ENCODE data around the gene UGT8. TPM values are rescaled to one million over a fixed set of nuclear protein-coding genes. Genes with fewer than 3 reads are reported as not detected.
"Not testable (repeated sequence)": the region's sequence is repeated elsewhere in the genome, so short reads cannot be mapped to it uniquely, and the experiment has no call there.

The UGT8 gene
- total RNA-seq, 1 experiment from 2014 or later = 23.1 TPM

- TF ChIP-seq CTCF (IDR thresholded peaks at IDR 0.05; ENCODE audit: unreplicated experiment) = no peak
- Mint-ChIP-seq H3K27me3 (ENCODE audit: unreplicated experiment) (no peaks in the 10 kb centered on the region), H3K27ac (ENCODE audit: unreplicated experiment) (no peak overlapping the region), H3K4me3 (ENCODE audit: low read depth, unreplicated experiment) (no peak overlapping the region), H3K9me3 (ENCODE audit: low read depth, unreplicated experiment) (peaks cover 19% of the 10 kb centered on the region), H3K4me1 (ENCODE audit: low read depth, unreplicated experiment) (no peaks in the 10 kb centered on the region), H3K36me3 (ENCODE audit: insufficient read depth, unreplicated experiment) (no peaks in the 10 kb centered on the region)
- no TSS peak for BruUV-seq (replicated peaks)
- CTCF ChIA-PET = interaction anchor here (0.6 kb wide), 1 partner anchor 1080 kb away, joined by 6 read pairs; no protein-coding TSS in a partner anchor
- intact Hi-C loops (cut with micrococcal nuclease; ENCODE audit: unreplicated experiment) = no loop called here
- no peak for DNase-seq
Measured at GRCh38 chr4:114577386-114577785, 21.2 kb upstream of the UGT8 start.

GRCh38 chr4:114582621-114583020 is 16.0 kb upstream of the UGT8 start:
- H3K4me3 Mint-ChIP-seq (ENCODE audit: low read depth, unreplicated experiment) = no peak overlapping the region
- DNase-seq = no peak
- H3K4me1 Mint-ChIP-seq (ENCODE audit: low read depth, unreplicated experiment) = no peaks in the 10 kb centered on the region
- peaks cover 6% of the 10 kb centered on the region for H3K9me3 Mint-ChIP-seq (ENCODE audit: low read depth, unreplicated experiment)
- TF ChIP-seq CTCF (IDR thresholded peaks at IDR 0.05; ENCODE audit: unreplicated experiment) = no peak
- no peak overlapping the region for H3K27ac Mint-ChIP-seq (ENCODE audit: unreplicated experiment)
- BruUV-seq (replicated peaks) = no TSS peak
- H3K36me3 Mint-ChIP-seq (ENCODE audit: insufficient read depth, unreplicated experiment) = no peaks in the 10 kb centered on the region
- CTCF ChIA-PET = no interaction called here
- intact Hi-C loops (cut with micrococcal nuclease; ENCODE audit: unreplicated experiment) = no loop called here
- no peaks in the 10 kb centered on the region for H3K27me3 Mint-ChIP-seq (ENCODE audit: unreplicated experiment)

GRCh38 chr4:114588305-114588704 is 10.3 kb upstream of the UGT8 start:
- no peak for DNase-seq
- Mint-ChIP-seq H3K4me3 (ENCODE audit: low read depth, unreplicated experiment) (no peak overlapping the region), H3K36me3 (ENCODE audit: insufficient read depth, unreplicated experiment) (no peaks in the 10 kb centered on the region), H3K4me1 (ENCODE audit: low read depth, unreplicated experiment) (no peaks in the 10 kb centered on the region), H3K27me3 (ENCODE audit: unreplicated experiment) (no peaks in the 10 kb centered on the region), H3K9me3 (ENCODE audit: low read depth, unreplicated experiment) (no peaks in the 10 kb centered on the region), H3K27ac (ENCODE audit: unreplicated experiment) (no peak overlapping the region)
- CTCF ChIA-PET = interaction anchor here (1.2 kb wide), 1 partner anchor 24 kb away, joined by 3 read pairs; no protein-coding TSS in a partner anchor
- TF ChIP-seq CTCF (IDR thresholded peaks at IDR 0.05; ENCODE audit: unreplicated experiment) = no peak
- intact Hi-C loops (cut with micrococcal nuclease; ENCODE audit: unreplicated experiment) = no loop called here
- BruUV-seq (replicated peaks) = no TSS peak

- H3K27me3 Mint-ChIP-seq (ENCODE audit: unreplicated experiment); H3K9me3 Mint-ChIP-seq (ENCODE audit: low read depth, unreplicated experiment); H3K27ac Mint-ChIP-seq (ENCODE audit: unreplicated experiment); DNase-seq; H3K36me3 Mint-ChIP-seq (ENCODE audit: insufficient read depth, unreplicated experiment); H3K4me3 Mint-ChIP-seq (ENCODE audit: low read depth, unreplicated experiment); H3K4me1 Mint-ChIP-seq (ENCODE audit: low read depth, unreplicated experiment); intact Hi-C loops (cut with micrococcal nuclease; ENCODE audit: unreplicated experiment); BruUV-seq (replicated peaks); CTCF ChIA-PET: not testable (repeated sequence)
Measured at GRCh38 chr4:114590360-114590759, 8.2 kb upstream of the UGT8 start.

GRCh38 chr4:114593526-114593925 is 5.1 kb upstream of the UGT8 start:
- no peaks in the 10 kb centered on the region for H3K9me3 Mint-ChIP-seq (ENCODE audit: low read depth, unreplicated experiment)
- CTCF ChIA-PET = no interaction called here
- H3K27ac Mint-ChIP-seq (ENCODE audit: unreplicated experiment) = no peak overlapping the region
- no peaks in the 10 kb centered on the region for H3K27me3 Mint-ChIP-seq (ENCODE audit: unreplicated experiment)
- DNase-seq = no peak
- no peak for TF ChIP-seq CTCF (IDR thresholded peaks at IDR 0.05; ENCODE audit: unreplicated experiment)
- no peaks in the 10 kb centered on the region for H3K4me1 Mint-ChIP-seq (ENCODE audit: low read depth, unreplicated experiment)
- no TSS peak for BruUV-seq (replicated peaks)
- peaks cover 7% of the 10 kb centered on the region for H3K36me3 Mint-ChIP-seq (ENCODE audit: insufficient read depth, unreplicated experiment)
- no peak overlapping the region for H3K4me3 Mint-ChIP-seq (ENCODE audit: low read depth, unreplicated experiment)
- intact Hi-C loops (cut with micrococcal nuclease; ENCODE audit: unreplicated experiment) = no loop called here

Measured in Calu3 (cell line).